AG08395 (cell line): Measurements from ENCODE around the gene TFEB.

ENCODE experiments used
- DNase-seq: peaks from one replicate; pipeline ENCODE4 v3.0.0; 2012; ENCODE audit warnings: mixed read lengths, low spot score

TFEB gene

GRCh38 chr6:41674231-41675000, 61.0 kb downstream of the TFEB start:
- no peak for DNase-seq

DNA sequence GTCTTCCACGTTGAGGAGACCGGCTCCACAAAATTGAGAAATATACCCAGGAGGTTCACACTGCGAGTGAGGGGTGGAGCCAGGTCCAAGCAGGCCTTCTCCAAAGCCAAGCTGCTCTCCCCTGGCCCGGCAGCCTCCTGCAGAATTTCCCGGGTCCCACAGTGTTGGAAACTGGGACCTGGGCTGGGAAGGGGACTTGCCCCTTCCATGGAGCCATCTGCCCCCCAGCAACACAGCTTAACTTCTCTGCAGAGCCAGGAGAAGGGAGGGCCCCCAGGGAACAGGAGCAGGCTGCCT, 61.8 kb downstream of the TFEB start:
- DNase-seq: no peak

DNA sequence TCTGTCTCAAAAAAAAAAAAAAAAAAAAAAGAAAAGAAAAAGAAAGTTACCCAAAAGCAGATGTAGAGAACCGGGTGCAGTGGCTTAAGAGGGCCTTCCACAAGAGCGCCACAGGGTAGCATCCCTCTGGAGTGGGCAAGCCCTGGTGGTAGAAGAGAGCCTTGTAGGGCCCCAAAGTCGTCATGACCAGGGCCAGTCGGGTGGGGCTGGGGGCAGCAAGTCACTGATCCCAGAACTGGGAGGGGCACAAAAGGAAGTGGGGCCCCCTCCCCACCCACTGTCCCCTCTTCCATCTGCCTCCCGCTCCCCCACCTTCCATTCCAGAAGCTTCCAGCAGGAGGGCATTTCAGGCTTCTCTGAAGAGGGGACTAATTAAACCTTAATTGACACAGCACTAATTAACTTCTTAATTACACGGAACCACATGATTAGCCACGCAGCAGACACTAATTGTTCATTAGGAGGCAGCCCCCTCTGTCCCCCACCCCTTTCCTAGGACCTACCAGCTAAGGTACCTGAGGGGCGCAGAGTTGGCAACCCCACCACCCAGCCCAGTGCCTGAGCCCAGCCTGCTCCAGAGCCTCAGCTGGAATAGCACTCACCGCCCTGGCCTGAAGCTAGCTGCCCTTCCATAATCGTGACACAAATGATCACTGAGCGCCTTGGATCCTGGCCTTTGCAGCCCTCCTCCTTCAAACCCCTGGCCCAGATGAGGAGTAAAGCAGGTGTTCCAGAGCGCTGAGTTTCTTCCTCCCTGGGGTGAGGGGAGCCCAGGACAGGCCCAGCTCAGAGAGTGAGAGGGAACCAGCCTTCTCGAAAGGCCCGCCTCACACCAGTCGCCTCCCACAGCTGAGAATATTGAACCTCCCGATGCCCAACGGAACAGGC, 62.3 kb downstream of the TFEB start:
- DNase-seq: no peak

DNA sequence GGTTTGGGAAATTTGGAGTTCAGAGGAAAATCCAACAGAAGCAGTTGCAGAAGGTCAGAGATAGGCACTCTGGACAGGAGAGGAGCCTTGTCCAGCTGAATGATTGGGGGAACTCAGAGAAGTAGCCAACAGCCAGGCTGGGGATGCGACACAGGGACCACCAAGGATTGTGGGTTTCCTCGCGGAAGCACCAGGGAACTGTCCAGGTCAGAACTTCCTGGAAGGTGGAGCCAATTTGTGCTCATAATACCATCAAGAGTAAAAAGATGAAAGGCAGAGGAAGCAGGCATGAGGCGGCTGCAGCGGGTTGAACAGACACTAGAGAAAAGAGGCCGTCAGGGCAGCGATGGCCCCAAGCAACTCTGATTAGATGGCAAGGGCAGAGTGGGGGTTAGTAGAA, 63.4 kb downstream of the TFEB start:
- no peak for DNase-seq

DNA sequence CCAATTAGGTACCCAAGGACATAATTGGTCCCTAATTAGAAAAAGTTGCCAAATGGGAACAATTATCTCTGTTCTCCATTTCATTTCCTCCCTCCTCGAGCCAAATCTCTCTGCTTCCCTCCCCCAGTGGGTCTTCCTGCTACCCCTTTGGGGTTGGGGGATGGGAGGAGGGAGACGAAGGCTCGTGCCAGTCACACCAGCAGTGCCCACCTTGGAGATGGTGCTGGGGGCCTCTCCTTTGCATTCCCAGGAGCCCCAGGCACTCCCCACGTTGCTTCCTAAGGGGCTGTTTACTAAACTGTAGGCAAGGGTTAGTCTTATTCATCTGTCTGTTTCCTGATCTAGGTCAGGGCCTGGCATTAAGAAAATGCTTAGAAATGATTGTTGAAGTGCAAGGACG, 64.0 kb downstream of the TFEB start:
- DNase-seq: no peak

DNA sequence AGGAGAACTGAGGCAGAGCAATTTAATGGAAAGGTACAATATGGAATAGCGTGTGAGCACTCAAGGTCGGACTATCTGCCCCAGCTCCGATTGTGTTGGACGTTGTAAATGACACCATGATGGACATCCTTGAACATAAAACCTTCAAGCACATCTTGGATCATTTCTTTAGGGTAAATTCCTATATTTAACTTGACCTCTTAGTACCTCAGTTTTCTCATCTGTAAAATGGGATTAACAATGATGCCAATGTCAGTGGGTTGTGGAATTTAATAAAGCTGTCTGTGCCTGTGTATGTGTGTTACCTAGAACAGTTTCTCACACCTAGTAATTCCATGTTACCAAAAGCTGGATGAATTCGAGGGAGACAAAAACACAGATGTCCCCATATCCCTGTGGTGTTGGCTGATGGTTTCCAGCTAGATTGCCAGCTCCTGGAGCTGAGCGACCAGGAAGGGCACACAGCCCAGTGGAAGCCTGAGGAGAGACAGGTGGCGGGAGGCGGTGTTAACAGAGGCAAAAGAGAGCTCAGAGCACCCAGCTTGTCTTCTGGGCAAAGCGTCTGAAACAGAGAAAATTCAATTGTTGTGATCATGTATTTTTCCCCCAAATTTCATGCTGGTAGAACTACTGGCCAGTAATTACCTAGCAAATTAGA, 64.6 kb downstream of the TFEB start:
- no peak for DNase-seq

GRCh38 chr6:41668968-41669367, 66.4 kb downstream of the TFEB start:
- no peak for DNase-seq

DNA sequence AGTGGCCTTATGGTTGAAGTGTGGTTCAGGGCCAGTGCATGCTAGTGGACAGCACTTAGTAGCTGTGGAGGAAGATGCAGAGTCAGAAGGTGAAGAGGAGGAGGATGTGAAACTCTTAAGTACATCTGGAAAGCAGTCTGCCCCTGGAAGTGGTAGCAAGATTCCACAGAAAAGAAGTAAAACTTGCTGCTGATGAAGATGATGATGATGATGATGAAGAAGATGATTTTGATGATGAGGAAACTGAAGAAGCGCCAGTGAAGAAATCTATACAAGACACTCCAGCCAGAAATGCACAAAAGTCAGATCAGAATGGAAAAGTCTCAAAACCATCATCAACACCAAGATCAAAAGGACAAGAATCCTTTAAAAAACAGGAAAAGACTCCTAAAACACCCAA, 68.2 kb downstream of the TFEB start:
- no peak for DNase-seq

GRCh38 chr6:41664271-41664670, 71.1 kb downstream of the TFEB start:
- no peak for DNase-seq

- DNase-seq: no peak
Measured at GRCh38 chr6:41663568-41663967, 71.8 kb downstream of the TFEB start.

DNA sequence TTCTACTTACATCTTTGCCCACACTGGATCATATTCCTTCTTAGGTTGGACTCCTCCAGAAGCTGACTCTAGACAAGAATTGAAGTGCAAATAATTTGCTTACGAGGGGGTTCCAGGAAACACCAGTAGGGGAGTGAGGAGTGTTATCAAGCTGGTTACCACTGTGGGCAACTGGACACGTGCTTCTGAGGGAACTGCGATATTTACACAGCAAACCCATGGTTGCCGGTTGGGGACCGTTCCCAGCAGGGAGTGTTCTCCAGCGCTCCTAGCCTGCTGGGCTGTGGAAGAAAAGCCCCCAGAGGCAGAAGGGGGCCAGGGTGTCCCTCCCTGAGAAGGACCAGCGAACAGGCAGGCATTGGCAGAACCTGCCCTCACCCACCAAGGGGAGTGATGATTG, 75.5 kb downstream of the TFEB start:
- DNase-seq: no peak

DNA sequence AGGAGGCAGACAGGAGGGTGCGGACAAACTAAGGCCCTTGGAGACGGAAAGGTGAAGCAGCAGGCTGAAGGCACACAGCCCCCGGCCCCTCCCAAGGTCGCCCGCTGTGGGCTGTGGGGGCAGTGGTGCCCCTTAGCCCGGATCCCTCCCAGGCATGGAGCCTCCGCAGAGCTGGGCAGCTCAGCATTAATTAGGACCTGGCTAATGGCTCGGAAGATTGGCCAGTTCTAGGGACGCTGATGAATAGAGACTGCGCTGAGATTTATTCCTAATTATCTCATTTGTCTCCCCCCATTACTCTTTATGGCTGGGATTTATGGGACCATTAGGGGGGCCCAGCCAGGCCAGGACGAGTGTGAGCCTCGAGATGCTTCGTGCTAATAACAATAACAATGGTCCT, 76.8 kb downstream of the TFEB start:
- no peak for DNase-seq

DNA sequence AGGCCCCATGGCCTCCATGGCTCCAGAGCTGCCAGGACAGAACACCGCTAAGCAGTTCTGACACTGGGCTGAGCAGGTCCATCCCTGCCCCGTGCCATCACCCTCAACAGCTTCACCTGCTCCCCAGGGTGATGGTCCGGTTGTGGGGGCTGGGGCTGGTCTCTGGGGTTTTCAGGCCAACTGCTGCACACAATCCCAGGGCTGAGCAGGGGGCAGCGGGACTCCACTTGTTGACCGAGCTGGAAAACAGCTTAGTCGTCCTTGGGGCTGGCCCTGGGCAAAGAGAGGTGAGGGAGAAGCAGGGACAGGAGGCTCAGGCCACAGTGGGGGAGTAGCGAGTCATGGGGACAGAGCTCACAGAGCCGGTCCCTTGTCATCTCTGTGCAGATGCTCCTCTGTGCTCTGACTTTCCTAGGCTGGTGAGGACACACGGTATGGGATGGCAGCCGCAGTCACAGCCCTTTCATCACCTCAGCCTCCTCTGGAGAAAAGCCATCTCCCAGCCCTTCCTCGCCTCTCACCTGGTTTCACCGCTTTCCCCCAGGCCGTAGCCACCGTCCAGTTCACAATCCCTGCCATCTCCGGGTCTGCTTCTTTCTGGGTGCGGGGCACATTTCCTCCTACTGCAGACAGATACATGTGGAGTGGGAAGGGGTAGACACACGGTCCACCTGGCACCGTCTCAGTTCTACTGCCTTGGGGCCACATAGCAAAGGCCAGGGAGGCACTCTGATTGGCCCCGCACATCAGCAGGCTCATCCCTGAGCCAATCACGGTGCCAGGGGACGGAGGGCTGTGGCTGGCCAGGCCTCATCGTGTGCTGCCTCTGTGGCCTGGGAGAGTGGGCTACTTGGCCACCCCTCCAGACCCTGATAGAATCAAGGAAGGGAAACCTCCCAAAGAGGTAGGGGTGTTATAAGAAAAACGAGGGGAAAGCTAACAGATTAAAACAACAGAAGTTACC, 78.0 kb downstream of the TFEB start:
- no peak for DNase-seq

GRCh38 chr6:41656002-41656691, 79.3 kb downstream of the TFEB start:
- no peak for DNase-seq

DNA sequence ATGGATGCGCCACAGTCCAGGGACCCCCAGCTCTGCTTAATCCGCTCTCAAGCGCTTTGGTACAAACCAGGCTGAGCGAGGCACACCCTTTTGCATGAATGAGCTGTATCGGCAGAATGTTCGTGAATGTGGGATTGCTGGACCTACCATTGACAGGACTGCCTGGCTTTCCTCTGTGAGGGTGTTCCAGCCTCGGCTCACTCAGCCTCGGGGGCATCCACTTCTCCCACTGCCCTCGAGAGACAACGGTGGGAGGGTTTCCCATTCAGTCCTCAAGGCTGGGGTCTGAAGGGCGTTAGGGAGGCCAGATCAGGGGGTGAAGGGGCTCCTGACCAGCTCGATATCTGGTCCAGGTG, 79.8 kb downstream of the TFEB start:
- DNase-seq: no peak

DNA sequence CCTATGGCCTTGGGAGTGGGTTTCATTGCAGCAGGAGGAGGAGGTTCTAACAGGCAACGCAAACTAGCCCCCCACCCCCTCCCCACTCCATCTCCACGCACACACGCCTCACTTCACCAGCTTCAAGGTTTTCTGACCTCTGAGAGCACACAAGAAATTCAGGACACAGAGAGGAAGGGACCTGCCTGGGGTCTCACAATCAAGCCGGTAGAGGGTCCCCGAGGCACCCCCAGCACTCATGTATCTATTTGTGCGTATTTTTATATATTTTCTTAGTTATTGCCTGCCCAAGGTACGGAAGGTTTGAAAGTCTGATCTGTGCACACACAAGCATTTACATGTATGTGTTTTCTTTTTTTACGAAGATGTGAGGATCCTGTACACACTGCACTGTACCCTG, 80.2 kb downstream of the TFEB start:
- no peak for DNase-seq

DNA sequence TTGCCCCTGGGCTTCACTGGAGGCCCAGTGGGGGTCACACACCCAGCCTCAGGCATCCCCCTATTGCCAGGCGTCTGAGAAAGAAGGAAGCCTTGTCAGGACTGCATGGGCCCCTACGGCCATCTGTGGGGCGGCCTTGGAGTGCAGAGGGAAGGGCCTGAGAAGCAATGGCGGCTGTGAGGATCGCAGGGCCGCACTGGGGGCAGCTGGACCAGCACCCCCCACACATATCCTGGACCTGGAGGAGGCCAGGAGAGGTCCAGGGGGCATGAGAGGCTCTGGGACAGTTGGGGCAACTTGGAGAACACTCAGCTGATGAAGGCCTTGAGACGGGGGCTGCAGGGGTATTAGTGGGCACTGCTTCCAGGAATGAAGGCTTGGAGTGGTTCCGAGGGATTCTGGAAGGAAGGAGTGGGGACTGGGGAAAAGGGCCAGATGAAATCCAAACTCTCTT, 80.7 kb downstream of the TFEB start:
- DNase-seq: no peak

DNA sequence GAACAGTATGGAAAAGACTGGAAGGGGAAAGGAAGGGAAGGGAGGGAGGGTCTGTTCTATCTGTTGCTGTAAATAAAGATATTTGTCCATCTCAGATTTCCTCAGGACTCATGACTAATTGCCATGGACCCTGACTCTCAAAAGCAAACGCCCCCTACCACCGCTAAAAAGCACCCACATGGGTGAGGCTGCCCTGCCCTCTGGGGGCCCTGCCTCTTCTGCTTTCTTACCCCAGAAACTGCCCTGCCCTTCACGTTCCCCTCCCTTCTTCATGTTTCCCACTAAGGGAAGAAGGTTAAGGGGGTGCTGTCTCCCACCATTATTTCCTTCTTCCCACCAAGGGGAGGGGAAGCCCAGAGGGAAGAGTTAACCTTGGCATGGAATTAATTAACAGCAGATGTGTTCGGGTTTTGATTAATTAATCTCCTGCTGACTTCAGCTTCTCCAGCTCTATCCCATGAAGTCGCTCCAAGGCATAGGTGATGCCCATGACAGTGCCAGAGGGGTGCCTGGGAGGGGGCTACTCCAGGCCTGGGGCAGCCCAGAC, 81.2 kb downstream of the TFEB start:
- no peak for DNase-seq

GRCh38 chr6:41653691-41654090, 81.7 kb downstream of the TFEB start:
- DNase-seq: no peak

GRCh38 chr6:41652866-41653652, 82.3 kb downstream of the TFEB start:
- DNase-seq: no peak
